Measurements from ENCODE around the gene TGIF2. TPM values are rescaled to one million over a fixed set of nuclear protein-coding genes. Genes with fewer than 3 reads are reported as not detected.

Gene TGIF2
- total RNA-seq, 1 donor, result 10.9 TPM

DNA sequence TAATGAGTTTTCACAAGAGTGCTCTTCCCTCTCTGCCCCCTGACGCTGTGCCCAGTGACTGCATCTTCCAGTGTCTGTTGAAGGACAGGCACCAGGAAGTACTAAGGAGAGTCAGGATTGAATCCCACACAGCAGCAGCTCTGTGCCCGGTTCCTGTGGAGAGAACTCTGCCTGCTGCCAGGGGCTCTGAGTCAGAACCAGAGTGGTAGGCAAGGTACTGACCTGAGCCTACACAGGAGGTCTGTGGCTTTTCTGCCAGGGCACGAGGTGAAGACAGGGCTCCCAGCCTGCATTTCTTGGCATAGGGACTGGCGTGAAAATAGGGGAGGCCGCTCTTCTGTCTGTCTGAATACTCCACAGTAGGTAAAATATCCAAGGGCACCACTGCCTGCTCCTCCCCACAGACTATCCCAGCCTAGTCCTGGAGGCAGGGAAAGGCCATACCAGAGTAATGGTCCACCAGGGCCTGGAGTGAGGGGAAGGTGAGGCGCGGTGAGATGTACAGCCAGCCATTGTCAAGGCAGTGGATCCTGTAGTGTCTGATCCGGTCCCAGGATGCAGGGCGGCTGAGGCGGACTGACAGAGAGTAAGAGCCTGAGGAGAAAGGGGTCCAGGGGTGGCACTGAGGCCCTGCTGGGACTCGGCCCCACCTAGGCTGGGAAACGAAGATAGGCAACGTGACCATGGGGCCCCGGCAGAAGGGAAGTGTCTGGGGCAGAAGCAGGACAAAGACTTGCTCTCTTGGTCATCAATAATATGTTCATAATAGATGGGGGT, 41.6 kb downstream of the TGIF2 start:
- no peak for TF ChIP-seq CTCF (IDR thresholded peaks at IDR 0.05; ENCODE audit: extremely low read depth, low read depth, low read length)
- H3K27me3 ChIP-seq (ENCODE audit: insufficient read depth, low read length), result no peaks in the 10 kb centered on the region
- peaks cover 41% of the 10 kb centered on the region for H3K36me3 ChIP-seq (ENCODE audit: insufficient read depth, low read length)
- H3K4me1 ChIP-seq (ENCODE audit: insufficient read depth, low read length), result no peaks in the 10 kb centered on the region
- no peak overlapping the region for H3K4me3 ChIP-seq (ENCODE audit: insufficient read depth, low read length)
- H3K9me3 ChIP-seq (ENCODE audit: low read depth, low read length), result no peaks in the 10 kb centered on the region
- no peak overlapping the region for H3K27ac ChIP-seq (ENCODE audit: low read depth, low read length)
- no peak overlapping the region for H3K4me2 ChIP-seq (ENCODE audit: insufficient read depth, low read length)
- DNase-seq (ENCODE audit: insufficient read length, low spot score, missing footprints), result peak; percentile 60
- no peak overlapping the region for H2AFZ ChIP-seq (ENCODE audit: low read length)
- peaks cover 2% of the 10 kb centered on the region for H3K79me2 ChIP-seq (ENCODE audit: insufficient read depth, low read length)
- H4K20me1 ChIP-seq (ENCODE audit: insufficient read depth, low read length), result peaks cover 4% of the 10 kb centered on the region

DNA sequence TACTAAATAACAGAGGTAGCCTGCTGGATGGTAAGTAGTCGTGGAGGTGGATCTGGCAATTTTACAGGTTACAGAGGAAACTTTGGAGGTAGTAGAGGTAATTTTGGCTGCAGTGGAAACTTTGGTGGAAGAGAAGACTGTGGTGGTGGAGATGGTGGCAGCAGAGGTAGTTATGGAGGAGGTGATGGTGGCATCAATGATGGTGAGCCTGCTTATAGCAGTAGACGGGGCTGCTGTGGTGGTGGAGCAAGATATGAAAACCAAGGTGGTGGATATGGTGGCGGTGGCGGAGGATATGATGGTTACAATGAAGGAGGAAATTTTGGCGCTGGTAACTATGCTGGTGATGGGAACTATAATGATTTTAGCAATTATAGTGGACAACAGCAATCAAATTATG, 47.5 kb downstream of the TGIF2 start:
- Histone ChIP-seq H3K4me1 (ENCODE audit: insufficient read depth, low read length) (no peaks in the 10 kb centered on the region), H3K27ac (ENCODE audit: low read depth, low read length) (no peak overlapping the region), H3K4me2 (ENCODE audit: insufficient read depth, low read length) (no peak overlapping the region), H4K20me1 (ENCODE audit: insufficient read depth, low read length) (no peaks in the 10 kb centered on the region), H3K79me2 (ENCODE audit: insufficient read depth, low read length) (no peaks in the 10 kb centered on the region), H3K4me3 (ENCODE audit: insufficient read depth, low read length) (no peak overlapping the region), H2AFZ (ENCODE audit: low read length) (no peak overlapping the region), H3K27me3 (ENCODE audit: insufficient read depth, low read length) (no peaks in the 10 kb centered on the region), H3K9me3 (ENCODE audit: low read depth, low read length) (no peaks in the 10 kb centered on the region), H3K36me3 (ENCODE audit: insufficient read depth, low read length) (no peaks in the 10 kb centered on the region)
- DNase-seq (ENCODE audit: insufficient read length, low spot score, missing footprints), result no peak
- TF ChIP-seq CTCF (IDR thresholded peaks at IDR 0.05; ENCODE audit: extremely low read depth, low read depth, low read length), result no peak

GRCh38 chr20:36623444-36623843, 50.0 kb downstream of the TGIF2 start:
- Histone ChIP-seq H3K4me1 (ENCODE audit: insufficient read depth, low read length) (no peaks in the 10 kb centered on the region), H3K4me3 (ENCODE audit: insufficient read depth, low read length) (no peak overlapping the region), H3K27ac (ENCODE audit: low read depth, low read length) (no peak overlapping the region)

More at GRCh38 chr20:36623444-36623843, 50.0 kb downstream of the TGIF2 start:
- no peaks in the 10 kb centered on the region for H3K9me3 ChIP-seq (ENCODE audit: low read depth, low read length)
- no peak overlapping the region for H3K4me2 ChIP-seq (ENCODE audit: insufficient read depth, low read length)
- no peak for DNase-seq (ENCODE audit: insufficient read length, low spot score, missing footprints)
- H4K20me1 ChIP-seq (ENCODE audit: insufficient read depth, low read length), result no peaks in the 10 kb centered on the region
- H2AFZ ChIP-seq (ENCODE audit: low read length), result no peak overlapping the region
- no peaks in the 10 kb centered on the region for H3K36me3 ChIP-seq (ENCODE audit: insufficient read depth, low read length)
- no peaks in the 10 kb centered on the region for H3K27me3 ChIP-seq (ENCODE audit: insufficient read depth, low read length)
- no peak for TF ChIP-seq CTCF (IDR thresholded peaks at IDR 0.05; ENCODE audit: extremely low read depth, low read depth, low read length)
- no peaks in the 10 kb centered on the region for H3K79me2 ChIP-seq (ENCODE audit: insufficient read depth, low read length)
